ENCODE results near the gene MPIG6B.

Gene MPIG6B

DNA sequence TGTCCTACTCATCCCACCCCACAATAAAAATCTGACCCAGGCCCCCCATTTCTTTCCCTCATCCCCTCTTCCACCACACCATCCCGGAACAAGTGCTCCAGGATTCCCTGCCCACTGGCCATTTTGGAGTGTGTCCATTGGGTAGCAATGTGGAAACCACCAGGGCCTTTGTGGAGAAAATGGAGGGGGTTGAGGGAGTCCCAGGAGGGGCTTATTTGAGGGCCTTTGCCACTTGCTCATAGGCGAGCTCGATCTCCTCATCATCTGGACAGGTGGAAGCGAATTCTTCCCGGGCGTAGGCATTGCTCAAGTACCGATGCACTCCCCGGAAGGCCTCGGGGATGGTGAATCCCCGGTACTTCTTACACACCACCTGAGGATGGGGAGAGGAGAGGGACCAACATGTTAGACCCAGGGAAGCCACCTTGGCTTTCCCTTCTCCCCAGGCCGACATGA lies 7.5 kb downstream of the MPIG6B start:
- peaks cover 48% of the 10 kb centered on the region for H3K4me1 ChIP-seq (ENCODE audit: insufficient read depth, low read length, severe bottlenecking)
- H3K9ac ChIP-seq (ENCODE audit: low read length) = no peak overlapping the region
- peaks cover 3% of the 10 kb centered on the region; the same call in 1 of the 2 replicates for H3K79me2 ChIP-seq (ENCODE audit: insufficient read depth, low read length)
- no peak overlapping the region for H2AFZ ChIP-seq (ENCODE audit: low read length)
- H3F3A ChIP-seq (ENCODE audit: insufficient read depth, low read length) = peaks cover 13% of the 10 kb centered on the region
- no peaks in the 10 kb centered on the region for H3K9me3 ChIP-seq (ENCODE audit: low read length)
- no peaks in the 10 kb centered on the region for H3K9me2 ChIP-seq (ENCODE audit: low read depth, low read length)
- H3K4me2 ChIP-seq (ENCODE audit: low read length) = no peak overlapping the region
- H3K27me3 ChIP-seq (ENCODE audit: insufficient read depth, low read length) = no peaks in the 10 kb centered on the region
- H4K20me1 ChIP-seq (ENCODE audit: insufficient read depth, low read length) = no peaks in the 10 kb centered on the region
- peak overlapping the region; percentile 42 for H3K27ac ChIP-seq (ENCODE audit: low read depth, low read length, poor library complexity, severe bottlenecking)
- peaks cover 42% of the 10 kb centered on the region for H3K36me3 ChIP-seq (ENCODE audit: insufficient read depth, low read length)
- H3K4me3 ChIP-seq (ENCODE audit: low read depth, low read length, poor library complexity, severe bottlenecking) = no peak overlapping the region
- TF ChIP-seq EZH2 (IDR thresholded peaks at IDR 0.05; ENCODE audit: borderline replicate concordance, low read length) (no peak), CTCF (IDR thresholded peaks at IDR 0.05; ENCODE audit: low read length) (no peak)

GRCh38 chr6:31732029-31732428 lies 8.9 kb downstream of the MPIG6B start:
- TF ChIP-seq CTCF (IDR thresholded peaks at IDR 0.05; ENCODE audit: low read length) (no peak), EZH2 (IDR thresholded peaks at IDR 0.05; ENCODE audit: borderline replicate concordance, low read length) (no peak)
- no peaks in the 10 kb centered on the region for H3K9me3 ChIP-seq (ENCODE audit: low read length)
- no peaks in the 10 kb centered on the region for H3K9me2 ChIP-seq (ENCODE audit: low read depth, low read length)
- H3K9ac ChIP-seq (ENCODE audit: low read length) = no peak overlapping the region
- peaks cover 48% of the 10 kb centered on the region for H3K4me1 ChIP-seq (ENCODE audit: insufficient read depth, low read length, severe bottlenecking)
- no peak overlapping the region for H3K27ac ChIP-seq (ENCODE audit: low read depth, low read length, poor library complexity, severe bottlenecking)
- H3K4me3 ChIP-seq (ENCODE audit: low read depth, low read length, poor library complexity, severe bottlenecking) = no peak overlapping the region
- no peaks in the 10 kb centered on the region for H4K20me1 ChIP-seq (ENCODE audit: insufficient read depth, low read length)
- H3K36me3 ChIP-seq (ENCODE audit: insufficient read depth, low read length) = peaks cover 36% of the 10 kb centered on the region
- no peak overlapping the region for H2AFZ ChIP-seq (ENCODE audit: low read length)
- peaks cover 10% of the 10 kb centered on the region; the same call in 1 of the 2 replicates for H3K79me2 ChIP-seq (ENCODE audit: insufficient read depth, low read length)
- no peak overlapping the region for H3K4me2 ChIP-seq (ENCODE audit: low read length)
- H3K27me3 ChIP-seq (ENCODE audit: insufficient read depth, low read length) = no peaks in the 10 kb centered on the region
- H3F3A ChIP-seq (ENCODE audit: insufficient read depth, low read length) = peaks cover 13% of the 10 kb centered on the region

DNA sequence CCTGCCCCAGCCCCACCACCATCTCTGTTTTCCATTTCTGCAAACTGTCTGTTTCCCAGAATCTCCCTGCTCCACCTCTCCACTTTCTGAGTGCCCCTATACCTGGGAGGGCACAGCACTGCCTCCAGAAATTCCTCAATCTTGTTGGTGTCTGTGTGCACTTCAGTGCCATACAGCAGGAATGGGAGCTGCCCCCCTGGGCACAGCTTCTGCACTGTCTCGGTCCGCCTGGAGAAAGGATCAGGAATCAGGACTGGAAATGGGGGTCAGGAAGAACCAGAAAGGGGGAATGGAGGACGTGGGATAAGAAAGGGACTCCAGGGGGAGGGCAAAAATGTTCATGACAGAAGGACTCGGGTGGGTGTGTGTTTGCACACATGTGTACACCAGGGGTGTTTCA lies 10.6 kb downstream of the MPIG6B start:
- H3F3A ChIP-seq (ENCODE audit: insufficient read depth, low read length) = peaks cover 12% of the 10 kb centered on the region; the same call in 1 of the 2 replicates
- no peaks in the 10 kb centered on the region for H3K27me3 ChIP-seq (ENCODE audit: insufficient read depth, low read length)
- no peaks in the 10 kb centered on the region for H3K9me3 ChIP-seq (ENCODE audit: low read length)
- no peaks in the 10 kb centered on the region for H4K20me1 ChIP-seq (ENCODE audit: insufficient read depth, low read length)
- H3K9me2 ChIP-seq (ENCODE audit: low read depth, low read length) = no peaks in the 10 kb centered on the region
- peaks cover 48% of the 10 kb centered on the region for H3K4me1 ChIP-seq (ENCODE audit: insufficient read depth, low read length, severe bottlenecking)
- H3K9ac ChIP-seq (ENCODE audit: low read length) = no peak overlapping the region
- TF ChIP-seq EZH2 (IDR thresholded peaks at IDR 0.05; ENCODE audit: borderline replicate concordance, low read length) = no peak
- TF ChIP-seq CTCF (IDR thresholded peaks at IDR 0.05; ENCODE audit: low read length) = no peak
- peak overlapping the region; percentile 79; the same call in 1 of the 2 replicates for H3K4me2 ChIP-seq (ENCODE audit: low read length)
- peaks cover 36% of the 10 kb centered on the region for H3K36me3 ChIP-seq (ENCODE audit: insufficient read depth, low read length)
- peaks cover 10% of the 10 kb centered on the region; the same call in 1 of the 2 replicates for H3K79me2 ChIP-seq (ENCODE audit: insufficient read depth, low read length)
- H3K27ac ChIP-seq (ENCODE audit: low read depth, low read length, poor library complexity, severe bottlenecking) = peak overlapping the region; percentile 94
- H2AFZ ChIP-seq (ENCODE audit: low read length) = no peak overlapping the region
- H3K4me3 ChIP-seq (ENCODE audit: low read depth, low read length, poor library complexity, severe bottlenecking) = no peak overlapping the region
